B cell (primary cell): Measurements from ENCODE around the gene RAB43. TPM values are rescaled to one million over a fixed set of nuclear protein-coding genes. Genes with fewer than 3 reads are reported as not detected.

Source experiments
- ATAC-seq: fragments of 200-7000 bp; cut with Tn5 transposase; one replicate; pipeline ENCODE4 v1.10.0; 2021; ENCODE audit warnings: low read depth, mild to moderate bottlenecking, moderate number of reproducible peaks, moderate library complexity
- CTCF ChIA-PET: fragments of 350-600 bp; sonication (Branson Sonifier 250); formaldehyde crosslinking; loops from one replicate; lab custom pipeline; 2021; ENCODE audit warnings: antibody characterized with exemption, inconsistent platforms; lab: Charles Lee
- POLR2A ChIA-PET: fragments of 350-600 bp; sonication (Branson Sonifier 250); formaldehyde crosslinking; loops from one replicate; lab custom pipeline; 2021; ENCODE audit warnings: antibody characterized with exemption; lab: Charles Lee
- DNase-seq: peaks from one replicate; pipeline ENCODE4 v3.0.0; 2013
- H2AFZ ChIP-seq: 2 replicates; pipeline ENCODE4 v1.6.1; 2012; ENCODE audit warnings: mild to moderate bottlenecking, low read depth, low read length; ENCODE audit not compliant: insufficient read depth, poor library complexity, severe bottlenecking
- H3K27ac ChIP-seq, 2 donors: 1 replicate in 1 of 2; 2 replicates in 1 of 2; pipeline ENCODE4 v1.5.1; 2012 to 2013; ENCODE audit warnings: low read length in 2 of 2, mild to moderate bottlenecking in 2 of 2, moderate library complexity in 1 of 2
- H3K27me3 ChIP-seq, 4 experiments: fragments of 200-600 bp in 1 of 4; sonication (generic) in 1 of 4; replicated peaks in 1 of 4; 1 replicate in 2 of 4; 2 replicates in 2 of 4; pipeline versions ENCODE4 v1.6.1 to v1.7.0; 2013 to 2016; ENCODE audit warnings: low read length in 3 of 4, mild to moderate bottlenecking in 2 of 4, mixed read lengths in 1 of 4, moderate library complexity in 1 of 4; ENCODE audit not compliant: insufficient read depth in 4 of 4, control insufficient read depth in 3 of 4; ENCODE audit errors: control extremely low read depth in 1 of 4
- H3K36me3 ChIP-seq, 2 experiments: replicated peaks in 1 of 2; 1 replicate in 1 of 2; 2 replicates in 1 of 2; pipeline versions ENCODE4 v1.6.1 to v1.7.1; 2013; ENCODE audit warnings: low read length in 1 of 2; ENCODE audit not compliant: insufficient read depth in 2 of 2, control insufficient read depth in 1 of 2; ENCODE audit errors: control extremely low read depth in 1 of 2, extremely low read depth in 1 of 2
- H3K4me1 ChIP-seq, 2 donors: fragments of 200-600 bp in 1 of 2; sonication (generic) in 1 of 2; 1 replicate in 1 of 2; 2 replicates in 1 of 2; pipeline versions ENCODE4 v1.5.1 to v1.6.1; 2013 to 2017; ENCODE audit warnings: low read length in 2 of 2; ENCODE audit not compliant: control insufficient read depth in 2 of 2, insufficient read depth in 2 of 2
- H3K4me2 ChIP-seq: replicated peaks from 2 replicates; pipeline ENCODE3; 2012; ENCODE audit warnings: mild to moderate bottlenecking, low read depth, low read length; ENCODE audit not compliant: poor library complexity, severe bottlenecking
- H3K4me3 ChIP-seq, 5 experiments: fragments of 200-600 bp in 1 of 5; sonication (generic) in 1 of 5; 1 replicate in 3 of 5; 2 replicates in 2 of 5; pipeline versions ENCODE4 v1.5.1 to v1.7.0; 2011 to 2016; ENCODE audit warnings: low read length in 4 of 5, mild to moderate bottlenecking in 4 of 5, low read depth in 2 of 5, control low read depth in 1 of 5, moderate library complexity in 1 of 5; ENCODE audit not compliant: insufficient read depth in 1 of 5; ENCODE audit errors: control extremely low read depth in 1 of 5, extremely low read depth in 1 of 5
- H3K79me2 ChIP-seq: fragments of 200-600 bp; sonication (generic); one replicate; pipeline ENCODE4 v1.6.0; 2016; ENCODE audit warnings: low read length; ENCODE audit not compliant: control insufficient read depth, insufficient read depth
- H3K9ac ChIP-seq: fragments of 200-600 bp; sonication (generic); 2 replicates; pipeline ENCODE4 v1.6.1; 2017; ENCODE audit warnings: mild to moderate bottlenecking, low read length, moderate library complexity
- H3K9me3 ChIP-seq, 3 donors: one replicate each; pipeline versions ENCODE4 v1.6.1 to v1.7.1; 2013; ENCODE audit warnings: low read length in 2 of 3; ENCODE audit not compliant: control insufficient read depth in 2 of 3, insufficient read depth in 1 of 3; ENCODE audit errors: control extremely low read depth in 1 of 3
- H4K20me1 ChIP-seq: 2 replicates; pipeline ENCODE4 v1.6.0; 2012; ENCODE audit warnings: mild to moderate bottlenecking, low read length; ENCODE audit not compliant: insufficient read depth, control insufficient read depth, poor library complexity, severe bottlenecking
- H3K27ac Mint-ChIP-seq: one replicate; pipeline ENCODE4 v1.8.0; 2021; ENCODE audit warnings: mixed read lengths
- H3K27me3 Mint-ChIP-seq: one replicate; pipeline ENCODE4 v1.8.0; 2021; ENCODE audit warnings: mixed read lengths
- H3K4me1 Mint-ChIP-seq: one replicate; pipeline ENCODE4 v1.8.0; 2021; ENCODE audit warnings: mixed read lengths
- H3K4me3 Mint-ChIP-seq: one replicate; pipeline ENCODE4 v1.8.0; 2021; ENCODE audit warnings: mixed read lengths
- H3K9me3 Mint-ChIP-seq: one replicate; pipeline ENCODE4 v1.8.0; 2022; ENCODE audit warnings: mixed read lengths; ENCODE audit not compliant: insufficient read depth
- CTCF ChIP-seq: fragments of 200-600 bp; IDR thresholded peaks from one replicate; pipeline ENCODE4 v1.8.0; 2022; ENCODE audit warnings: antibody characterized with exemption, mild to moderate bottlenecking
- EZH2 ChIP-seq: IDR thresholded peaks from 2 replicates; pipeline ENCODE4 v1.6.1; 2012; ENCODE audit warnings: borderline replicate concordance, low read depth, mild to moderate bottlenecking, moderate library complexity, low read length; ENCODE audit not compliant: insufficient read depth, poor library complexity, severe bottlenecking
- WGBS: methylation state at CpG from one replicate; pipeline ENCODE4 v1.1.5; 2013; ENCODE audit warnings: missing lambda C conversion rate; ENCODE audit not compliant: insufficient coverage; 5-methylcytosine and 5-hydroxymethylcytosine counted together
- intact Hi-C: fragments of 100-400 bp; cut with micrococcal nuclease; formaldehyde crosslinking; loops from one replicate; pipeline ENCODE4 v1.10.0; 2022
- polyA plus RNA-seq: library from polyadenylated mRNA; depleted of rRNA; stranded (reverse); fragments of >200 nt; gene quantifications from 2 replicates; pipeline ENCODE4 v1.2.3, GENCODE V29; 2012
- total RNA-seq, 2 donors: library from RNA; stranded (reverse); fragments of 120-200 nt in 1 of 2; gene quantifications; 1 replicate in 1 of 2; 2 replicates in 1 of 2; pipeline versions ENCODE4 v1.2.3 to v1.2.4, GENCODE V29; 2013 to 2022

Gene RAB43
- total and polyA plus RNA-seq, 2 donors (not counting 1 experiment from before 2014, with no cell fraction given): 7.6 to 14.3 TPM

GRCh38 chr3:129117134-129117533, 4.5 kb downstream of the RAB43 start:
- Mint-ChIP-seq H3K4me1 (peaks cover 38% of the 10 kb centered on the region), H3K27me3 (no peaks in the 10 kb centered on the region), H3K9me3 (no peaks in the 10 kb centered on the region), H3K27ac (no peak overlapping the region), H3K4me3 (no peak overlapping the region)
- no peaks in the 10 kb centered on the region for H3K27me3 ChIP-seq
- no peak overlapping the region for H3K4me3 ChIP-seq
- CTCF ChIA-PET: interaction anchor here (1.3 kb wide), 1 partner anchor 128 kb away, joined by 4 read pairs; no protein-coding TSS in a partner anchor
- peaks cover 25 to 30% of the 10 kb centered on the region in 2 donors for H3K4me1 ChIP-seq
- H3K36me3 ChIP-seq: peaks cover 4% of the 10 kb centered on the region in 2 experiments
- intact Hi-C loops: no loop called here
- no peak overlapping the region for H2AFZ ChIP-seq
- DNase-seq (no peak), ATAC-seq (no peak)
- H3K27ac ChIP-seq: no peak overlapping the region
- TF ChIP-seq EZH2: no peak
- no peak for TF ChIP-seq CTCF
- no peak overlapping the region for H3K9ac ChIP-seq
- peaks cover 69% of the 10 kb centered on the region for H3K79me2 ChIP-seq
- peaks cover 36% of the 10 kb centered on the region for H4K20me1 ChIP-seq
- POLR2A ChIA-PET: no interaction called here
- no peak overlapping the region for H3K4me2 ChIP-seq
- H3K9me3 ChIP-seq: no peaks in the 10 kb centered on the region

GRCh38 chr3:129116482-129116946, 5.1 kb downstream of the RAB43 start:
- no peaks in the 10 kb centered on the region for H3K27me3 ChIP-seq
- WGBS: 77% methylated on average over 5 of the region's 5 CpGs
- H3K4me1 ChIP-seq: peaks cover 23 to 26% of the 10 kb centered on the region in 2 donors
- Mint-ChIP-seq H3K9me3 (no peaks in the 10 kb centered on the region), H3K27me3 (no peaks in the 10 kb centered on the region), H3K4me1 (peaks cover 34% of the 10 kb centered on the region), H3K4me3 (no peak overlapping the region), H3K27ac (no peak overlapping the region)
- POLR2A ChIA-PET: no interaction called here
- H4K20me1 ChIP-seq: peaks cover 36% of the 10 kb centered on the region
- no peak overlapping the region for H3K4me2 ChIP-seq
- no peak overlapping the region for H3K9ac ChIP-seq
- ATAC-seq: no peak
- H3K4me3 ChIP-seq: no peak overlapping the region
- no peaks in the 10 kb centered on the region for H3K9me3 ChIP-seq
- TF ChIP-seq EZH2 (no peak), CTCF (no peak)
- peaks cover 73% of the 10 kb centered on the region for H3K79me2 ChIP-seq
- CTCF ChIA-PET: interaction anchor here (0.7 to 1.3 kb wide), 2 partner anchors 128 to 497 kb away, joined by 3 to 4 read pairs; no protein-coding TSS in a partner anchor
- H3K27ac ChIP-seq: no peak overlapping the region
- H3K36me3 ChIP-seq: peaks cover 4% of the 10 kb centered on the region in 2 experiments
- intact Hi-C loops: no loop called here
- H2AFZ ChIP-seq: no peak overlapping the region
- DNase-seq: no peak
